NCI-H1105 treated with DMSO at 0.1 percent for 48 hours (cell line): ENCODE measurements around the gene OR2C3.
"Not testable (repeated sequence)": the region's sequence is repeated elsewhere in the genome, so short reads cannot be mapped to it uniquely, and the experiment has no call there.

Source experiments
- DNase-seq: peaks from one replicate; lab custom pipeline; 2025; lab: John Stamatoyannopoulos, UW

The OR2C3 gene

DNA sequence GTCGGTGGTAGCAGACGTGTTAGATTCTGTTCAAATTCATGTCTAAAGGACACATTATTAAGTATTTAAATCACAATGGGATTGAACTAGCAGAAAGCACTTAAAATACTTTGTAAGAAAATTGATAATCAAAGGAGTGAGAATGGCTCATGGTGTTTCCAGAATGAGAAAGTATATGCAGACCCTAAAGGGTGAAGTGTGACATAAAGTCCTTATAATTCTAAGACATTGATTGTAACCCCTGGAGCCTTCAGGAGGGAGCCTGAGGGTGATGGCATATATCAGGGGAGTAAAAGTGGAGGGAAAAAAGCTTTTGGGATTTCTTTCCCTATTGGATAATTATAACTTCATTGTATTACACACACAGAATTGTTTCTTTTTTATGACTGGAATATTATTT is at the start of gene OR2C3:
Gene OR2C3 (minus strand): TSS at position 101 of the 400 bp plus-strand sequence. CDS start 3,929 bp downstream, outside the sequence.
- DNase-seq, result no peak

DNA sequence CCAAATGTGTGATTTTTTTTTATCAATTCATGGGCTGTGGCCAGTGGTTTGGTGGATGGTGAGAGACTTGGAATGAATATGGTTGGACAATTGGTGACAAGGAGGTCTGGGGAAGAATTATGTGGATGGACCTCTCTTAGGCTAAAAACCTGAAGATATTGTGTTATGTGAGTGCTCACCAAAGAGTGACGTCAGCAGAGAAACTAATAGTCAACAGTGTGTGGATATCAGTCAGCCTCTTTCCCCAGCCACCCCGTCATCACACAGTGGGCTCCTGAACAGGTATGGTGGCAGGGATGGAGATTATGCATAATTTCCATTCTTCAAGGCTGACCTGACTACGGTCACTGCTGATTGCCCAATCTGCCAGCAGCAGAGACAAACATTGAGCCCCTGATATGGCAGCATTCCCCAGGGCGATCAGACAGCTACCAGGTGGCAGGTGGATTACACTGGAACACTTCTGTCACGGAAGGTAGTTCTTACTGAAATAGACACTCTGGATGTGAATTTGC is 42.8 kb upstream of the OR2C3 start:
- no peak for DNase-seq

DNA sequence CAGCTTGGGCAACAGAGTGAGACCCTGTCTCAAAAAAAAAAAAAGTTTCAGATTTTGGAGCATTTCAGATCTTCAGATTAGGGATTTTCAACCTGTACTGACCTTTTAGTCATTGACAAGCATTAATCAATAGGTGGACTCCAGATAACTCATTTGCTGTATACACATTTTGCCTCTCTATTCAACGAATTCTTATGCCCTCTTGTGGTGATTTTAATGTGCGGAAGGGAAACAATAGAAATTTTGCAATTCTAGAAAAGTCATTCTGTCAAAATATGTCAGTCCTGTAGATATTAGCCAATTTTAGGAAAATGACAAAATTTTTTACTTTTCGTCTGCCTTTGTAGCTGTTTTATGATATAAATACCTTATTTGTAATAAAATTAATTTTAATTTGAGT is 40.3 kb upstream of the OR2C3 start:
- DNase-seq, result no peak

DNA sequence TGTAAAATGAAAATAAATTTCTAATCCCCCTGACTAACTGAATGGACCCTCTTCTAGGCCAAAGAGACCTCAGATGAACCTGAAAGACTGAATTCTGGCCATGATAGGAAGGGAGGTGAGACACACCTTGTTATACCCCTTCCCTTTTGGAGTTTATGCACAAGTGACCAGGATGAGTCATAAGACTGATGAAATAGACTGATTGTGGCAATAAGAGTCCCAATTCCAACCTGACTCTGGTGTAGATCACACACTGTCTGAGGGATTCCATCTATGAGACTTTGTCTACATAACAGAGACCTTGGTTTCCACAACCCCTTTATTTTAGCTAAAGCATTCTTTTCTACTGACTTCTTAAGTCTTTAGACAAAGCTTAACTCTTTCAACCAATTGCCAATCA is 38.4 kb upstream of the OR2C3 start:
- DNase-seq, result no peak

DNA sequence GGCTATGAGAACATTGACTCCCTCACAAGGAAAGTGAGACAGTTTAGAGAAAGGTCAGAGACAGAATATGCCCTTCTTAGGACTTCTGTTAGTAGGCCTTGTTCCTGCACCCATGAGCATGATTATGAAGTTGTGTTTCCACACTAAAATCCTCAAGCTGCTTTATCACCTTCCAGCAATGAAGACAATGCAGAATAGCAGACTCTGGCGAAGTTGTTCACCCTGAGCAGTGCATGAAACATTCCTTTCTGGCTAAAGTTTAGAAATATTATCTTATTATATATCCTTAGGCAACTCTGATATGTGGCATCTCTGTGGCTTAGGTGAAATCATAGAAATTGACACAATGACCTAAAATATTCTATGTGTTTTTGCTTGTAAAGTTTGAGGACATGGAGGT is 38.0 kb upstream of the OR2C3 start:
- DNase-seq, result no peak

DNA sequence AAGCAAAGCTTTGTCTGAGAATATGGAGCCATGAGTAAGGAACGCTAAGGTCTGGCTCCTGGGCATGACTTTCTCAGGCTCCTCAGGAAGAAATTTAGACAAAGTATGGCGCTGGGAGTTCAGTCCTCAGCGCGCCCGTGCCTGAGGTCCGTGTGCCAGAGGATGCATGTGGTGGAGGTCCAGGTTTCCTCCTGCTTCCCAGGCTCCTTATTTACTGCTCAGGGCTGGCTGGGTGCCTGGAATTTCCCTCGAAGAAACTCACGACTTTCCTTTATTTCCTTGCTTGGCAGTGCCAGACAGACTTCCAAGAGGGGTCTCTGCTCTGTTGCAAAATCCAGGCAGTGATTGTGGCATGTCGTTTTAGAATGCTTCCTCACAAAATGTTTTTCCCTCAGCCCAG is 26.0 kb upstream of the OR2C3 start:
- DNase-seq, result no peak

DNA sequence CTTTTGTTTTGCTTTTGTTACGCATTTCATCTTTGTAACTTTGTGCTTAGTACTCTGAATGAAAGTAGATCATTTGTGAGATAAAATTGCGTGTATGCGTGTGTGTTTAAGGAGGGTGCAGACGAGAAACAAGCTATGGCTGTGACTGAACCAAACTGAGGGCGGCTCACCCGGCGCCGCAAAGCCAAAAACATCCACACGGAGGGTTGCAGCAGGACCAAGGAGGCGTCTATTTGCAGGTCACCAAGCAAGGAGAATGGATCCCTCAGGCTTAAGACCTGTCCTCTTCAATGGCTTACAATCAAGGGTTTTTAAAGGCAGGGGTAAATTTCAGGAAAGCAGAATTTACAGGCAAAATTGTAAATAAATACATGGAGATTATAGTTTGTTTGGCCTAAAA is 25.5 kb upstream of the OR2C3 start:
- DNase-seq, result no peak

DNA sequence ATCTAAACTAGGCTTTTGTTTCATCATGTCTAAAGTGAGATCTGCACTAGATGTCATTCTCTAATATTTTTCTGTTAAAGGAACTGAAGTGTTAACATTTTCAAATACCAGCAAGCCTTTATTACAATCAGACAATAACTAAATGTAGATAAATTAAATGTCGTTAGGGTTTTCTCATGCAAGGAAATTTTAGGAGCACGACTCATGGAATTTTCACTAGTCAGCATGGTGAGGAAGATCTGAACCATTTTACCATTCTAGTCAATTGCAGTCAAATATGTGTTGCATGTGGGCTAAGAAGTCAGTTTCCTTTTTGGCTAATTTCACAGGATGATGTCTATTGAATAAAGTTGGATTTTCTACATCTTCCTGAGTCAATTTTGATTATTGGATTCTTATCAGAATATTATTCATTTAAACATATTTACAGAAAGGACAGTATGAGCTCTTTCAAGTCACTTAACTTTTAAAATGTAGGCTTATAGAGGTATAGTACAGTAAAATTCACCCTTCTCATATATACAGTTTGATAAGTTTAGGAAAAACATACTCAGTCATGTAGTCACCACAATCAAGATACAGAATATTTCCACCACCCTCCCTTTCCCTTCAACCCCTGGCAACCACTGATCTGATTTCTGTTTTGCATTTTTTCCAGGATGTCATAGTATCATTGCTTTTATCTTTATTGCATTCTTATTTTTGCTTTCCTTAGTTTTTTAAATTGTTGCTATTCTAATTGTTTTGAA is 21.9 kb upstream of the OR2C3 start:
- DNase-seq, result no peak

DNA sequence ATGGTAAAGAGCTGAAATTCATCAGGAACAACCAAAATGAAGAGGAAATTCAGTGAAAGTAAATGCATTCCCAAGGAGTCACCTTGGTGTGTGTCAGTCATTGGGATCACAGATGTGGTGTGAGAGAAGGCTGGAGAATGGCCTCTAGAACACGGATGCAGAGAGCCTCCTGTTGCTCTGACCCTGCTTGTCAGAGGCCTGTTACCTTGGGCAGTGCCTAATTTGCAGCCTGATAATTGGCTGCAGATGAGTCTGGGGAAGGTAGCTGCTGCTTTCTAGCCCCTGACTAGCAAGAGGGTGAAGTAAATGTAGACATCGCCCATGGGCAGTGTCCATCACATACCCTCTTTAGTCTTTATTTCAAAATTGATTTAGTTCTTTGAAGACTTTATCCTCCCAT is 16.0 kb upstream of the OR2C3 start:
- DNase-seq, result no peak

DNA sequence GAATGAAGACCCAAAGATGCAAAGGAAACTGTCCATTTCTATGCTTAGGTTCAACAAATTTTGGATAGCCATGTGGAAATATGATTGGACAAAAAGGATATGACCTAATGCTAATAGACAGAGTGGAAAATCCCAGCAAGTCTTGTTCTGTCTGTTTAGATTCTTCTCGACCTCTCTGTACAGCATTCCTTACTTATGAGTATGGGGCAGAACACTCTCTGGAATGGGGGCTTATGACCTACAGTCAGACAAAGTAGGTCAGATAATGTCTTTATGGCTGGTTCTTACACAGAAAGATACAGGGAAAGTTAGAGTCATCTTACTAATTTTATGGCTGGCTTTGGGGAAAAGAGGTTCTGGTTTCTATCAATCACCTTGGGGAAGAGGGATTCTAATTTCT is 15.5 kb upstream of the OR2C3 start:
- no peak for DNase-seq

DNA sequence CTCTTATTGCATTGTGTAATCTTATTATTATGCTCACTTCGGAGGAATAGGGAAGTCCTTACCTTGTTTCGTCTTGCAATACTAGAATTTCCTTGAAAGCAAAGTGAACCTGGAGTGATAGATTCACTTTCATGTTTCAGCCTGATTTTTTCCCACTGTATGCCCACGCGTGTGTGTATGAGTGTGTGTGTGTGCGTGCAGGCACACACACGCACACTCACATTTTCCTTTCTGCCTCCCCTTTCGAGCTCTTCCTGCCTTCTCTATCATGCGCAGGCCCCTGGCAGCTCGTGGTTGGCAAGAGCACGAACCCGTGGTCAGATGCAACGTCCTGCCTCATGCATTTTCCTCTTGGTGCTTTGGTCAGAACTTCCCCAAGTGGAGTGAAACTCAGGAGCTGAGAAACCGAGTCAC is 12.5 kb upstream of the OR2C3 start, which contains the start of gene GCSAML:
Gene GCSAML (plus strand): TSS at position 366 of the 414 bp plus-strand sequence. CDS start 58 bp downstream, outside the sequence.
- DNase-seq, result no peak

DNA sequence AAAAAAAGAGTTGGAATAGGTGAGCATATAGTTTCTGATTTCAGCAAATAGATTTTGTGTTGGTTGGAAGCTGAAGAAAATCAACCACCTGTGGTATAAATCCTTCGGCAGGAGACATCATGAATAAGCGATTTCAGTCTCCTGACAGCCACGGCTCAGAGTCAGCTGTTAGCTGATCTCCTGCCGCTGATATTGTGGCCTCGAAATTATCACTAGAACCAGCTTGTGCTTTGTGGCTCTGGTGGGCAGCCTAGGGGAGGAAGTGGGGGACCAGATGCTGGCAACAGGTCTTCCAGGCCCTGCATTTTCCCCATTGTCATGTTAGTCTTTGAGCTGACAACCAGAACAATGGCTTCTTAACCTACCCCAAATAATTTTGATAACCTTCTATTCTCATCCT is 11.9 kb upstream of the OR2C3 start:
- DNase-seq, result no peak

DNA sequence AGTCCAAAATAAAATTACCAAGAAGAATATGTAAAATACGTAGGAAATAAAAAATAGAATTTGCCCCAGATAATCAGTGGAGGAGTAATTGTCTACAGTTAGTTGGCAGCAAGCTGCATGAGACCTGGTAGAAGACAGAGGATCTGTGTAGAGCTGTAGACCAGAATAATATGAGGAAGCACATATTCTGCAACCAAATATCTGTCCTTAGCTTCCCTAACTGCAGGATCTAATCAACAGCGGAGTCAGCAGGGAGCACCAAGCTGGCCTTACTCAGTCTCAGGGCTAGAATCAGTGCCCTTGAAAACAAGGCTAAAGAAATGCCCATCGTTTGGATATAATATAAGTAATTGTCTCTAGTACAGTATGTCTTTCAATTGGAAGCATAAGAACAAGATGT is 6.6 kb upstream of the OR2C3 start:
- no peak for DNase-seq

DNA sequence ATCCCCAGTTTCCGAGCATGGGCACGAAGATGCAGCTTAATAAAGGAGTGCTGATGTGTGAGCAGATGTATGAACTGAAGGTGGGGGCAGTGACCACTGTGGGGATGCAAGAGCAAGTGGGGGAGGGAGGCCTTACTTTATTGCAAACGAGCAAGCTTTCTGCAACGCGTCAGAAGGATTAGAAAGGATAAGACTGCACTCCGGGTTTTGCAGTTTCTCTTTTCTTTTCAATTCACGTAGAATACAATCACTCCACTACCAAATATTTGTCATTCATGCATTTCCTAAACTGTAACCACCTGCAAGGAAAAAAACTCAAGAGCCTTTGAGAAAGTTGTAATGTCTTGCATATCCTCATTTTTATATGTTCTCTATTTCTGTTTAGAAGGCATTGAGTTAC is 4.3 kb upstream of the OR2C3 start:
- DNase-seq, result no peak

DNA sequence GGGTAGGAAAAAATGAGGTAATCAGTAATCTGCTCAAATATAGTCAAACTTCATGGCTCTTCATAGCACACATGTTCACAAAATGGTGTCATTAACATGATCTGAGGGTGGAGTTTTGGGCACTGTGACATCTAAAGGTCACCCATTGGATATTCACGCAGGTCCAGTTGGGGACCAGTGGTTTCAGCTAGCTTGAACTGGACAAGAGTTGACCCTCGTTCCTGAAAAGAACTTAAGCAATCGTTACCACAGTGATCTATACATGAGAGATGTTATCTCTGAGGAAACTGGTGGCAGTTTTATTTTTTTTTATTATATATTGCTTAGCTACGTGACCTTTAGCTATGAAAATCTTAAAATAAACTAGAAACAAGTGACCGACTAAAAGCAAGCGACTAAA is 3.0 kb upstream of the OR2C3 start:
- DNase-seq, result no peak

DNA sequence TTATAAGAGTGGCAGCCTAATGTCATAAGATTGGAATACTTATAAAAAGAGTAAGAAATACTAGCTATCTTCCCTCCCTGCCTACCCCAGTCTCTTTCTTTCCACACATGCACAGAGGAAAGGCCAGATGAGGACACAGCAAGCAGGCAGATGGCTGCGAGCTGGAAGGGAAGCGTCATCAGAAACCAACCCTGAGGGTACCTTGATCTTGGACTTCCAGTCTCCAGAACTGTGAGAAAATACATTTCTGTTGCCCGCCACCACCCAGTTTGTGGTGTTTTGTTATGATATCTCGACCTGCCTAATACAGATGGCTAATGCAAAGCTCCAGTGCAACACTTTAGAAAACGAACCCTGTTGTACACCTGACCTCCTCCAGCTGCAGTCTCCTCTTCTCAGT is 2.3 kb upstream of the OR2C3 start:
- DNase-seq, result no peak

DNA sequence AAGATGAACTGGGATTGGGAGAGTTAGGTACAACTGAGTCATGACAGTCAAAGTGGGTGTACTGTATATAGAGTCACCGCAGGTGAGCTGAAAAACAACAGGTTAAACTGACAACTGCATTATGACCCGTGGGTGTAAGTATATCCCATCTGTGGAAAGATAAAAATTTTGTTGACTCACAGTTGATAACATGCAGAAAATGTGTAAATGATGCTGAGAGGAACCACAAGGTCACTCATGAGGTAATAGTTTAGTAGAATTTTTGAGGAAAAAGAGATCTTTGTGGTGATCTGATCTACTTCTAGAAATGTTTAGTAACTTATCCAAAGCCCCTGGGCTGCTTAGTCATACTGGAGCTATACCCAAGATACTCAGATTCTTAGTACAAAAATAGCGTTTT is 838 bp downstream of the OR2C3 start:
- DNase-seq, result no peak

DNA sequence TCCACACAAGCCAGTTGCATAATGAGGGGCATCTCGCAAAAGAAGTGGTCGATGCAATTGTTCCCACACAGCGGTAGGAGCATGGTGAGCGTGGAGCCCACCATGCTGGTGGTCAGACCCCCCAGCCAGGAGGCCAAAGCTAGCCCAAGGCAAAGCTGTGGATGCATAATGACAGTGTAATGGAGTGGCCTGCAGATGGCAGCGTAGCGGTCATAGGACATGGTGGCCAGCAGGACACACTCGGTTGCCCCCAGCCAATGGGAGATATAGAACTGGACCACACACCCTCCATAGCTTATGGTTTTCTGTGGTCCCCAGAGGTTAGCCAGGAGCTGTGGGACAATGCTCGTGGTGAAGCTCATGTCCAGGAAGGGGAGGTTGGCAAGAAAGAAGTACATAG is 4.3 kb downstream of the OR2C3 start:
- DNase-seq, result no peak

DNA sequence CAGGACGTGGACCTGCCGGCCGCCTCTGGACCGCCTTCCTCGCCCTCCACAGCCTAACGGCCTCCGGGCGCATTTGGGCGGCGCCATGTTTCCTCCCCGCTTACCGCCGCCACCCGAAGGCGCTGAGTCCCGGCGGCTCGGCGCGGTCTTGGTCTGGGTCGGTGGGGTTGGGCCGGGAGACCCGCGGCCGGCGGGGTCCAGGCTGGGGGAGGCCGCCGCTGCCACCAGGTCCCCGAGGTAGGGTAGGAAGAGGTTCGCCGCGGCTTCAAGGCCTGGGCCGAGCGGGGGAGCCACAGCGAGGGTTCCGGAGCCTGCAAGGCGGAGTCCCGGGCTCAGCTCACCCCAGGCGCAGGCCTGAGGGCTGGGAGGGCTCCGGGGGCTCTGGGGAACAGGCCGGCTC is 5.5 kb downstream of the OR2C3 start:
- DNase-seq, result no peak

DNA sequence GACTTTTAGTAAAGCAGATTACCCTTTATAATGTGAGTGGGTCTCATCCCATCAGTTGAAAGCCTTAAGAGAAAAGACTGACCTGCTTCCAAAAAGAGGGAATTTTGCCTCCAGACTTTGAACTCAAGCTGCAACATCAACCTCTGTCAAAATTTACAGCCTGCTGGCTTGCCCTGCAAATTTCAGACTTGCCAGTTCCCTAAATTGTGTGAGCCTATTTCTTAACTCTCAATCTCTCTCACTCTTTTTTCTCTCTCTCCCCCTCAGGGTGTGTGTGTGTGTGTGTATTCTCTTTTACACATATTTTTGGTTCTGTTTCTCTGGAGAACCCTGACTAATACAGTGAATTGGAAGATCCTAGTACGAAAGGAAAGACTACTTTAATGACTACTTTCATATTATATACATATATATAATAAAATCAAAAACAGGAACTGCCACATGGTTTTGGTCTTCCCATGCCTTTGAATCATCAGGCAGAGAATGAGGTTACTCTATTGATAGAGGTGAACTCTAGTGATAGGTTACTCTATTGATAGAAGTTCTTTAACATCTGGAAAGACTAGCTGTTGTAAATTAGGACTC is 6.4 kb downstream of the OR2C3 start:
- no peak for DNase-seq

DNA sequence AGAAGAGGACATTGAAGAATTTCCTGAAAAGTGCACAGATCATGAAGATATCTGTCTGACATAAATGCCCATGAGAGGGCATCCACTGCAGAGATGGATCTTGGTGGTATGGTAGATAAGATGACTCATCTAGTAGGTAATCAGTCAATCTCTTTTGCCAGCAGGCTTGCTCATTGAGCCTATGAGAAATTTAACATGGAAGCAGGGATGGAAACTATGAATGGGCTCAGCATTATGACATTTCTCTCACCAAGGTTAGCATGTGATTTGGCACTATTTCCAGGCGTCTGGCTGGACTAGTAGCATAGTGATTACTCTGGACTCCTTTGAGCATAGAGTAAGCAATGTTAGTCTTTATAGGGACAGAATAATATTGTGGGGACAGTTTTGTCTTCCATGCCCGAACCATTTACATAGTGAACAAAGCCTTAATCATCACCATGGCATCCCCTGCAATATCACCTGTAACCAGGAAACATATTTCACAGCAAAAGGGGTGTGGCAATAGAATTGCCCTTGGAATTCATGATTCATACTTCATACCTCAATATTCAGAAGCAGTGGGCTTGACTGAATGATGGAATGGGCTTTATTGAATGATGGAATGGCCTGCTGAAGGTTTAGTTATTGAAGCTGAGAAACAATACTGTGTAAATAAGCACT is 7.3 kb downstream of the OR2C3 start:
- DNase-seq, result no peak

DNA sequence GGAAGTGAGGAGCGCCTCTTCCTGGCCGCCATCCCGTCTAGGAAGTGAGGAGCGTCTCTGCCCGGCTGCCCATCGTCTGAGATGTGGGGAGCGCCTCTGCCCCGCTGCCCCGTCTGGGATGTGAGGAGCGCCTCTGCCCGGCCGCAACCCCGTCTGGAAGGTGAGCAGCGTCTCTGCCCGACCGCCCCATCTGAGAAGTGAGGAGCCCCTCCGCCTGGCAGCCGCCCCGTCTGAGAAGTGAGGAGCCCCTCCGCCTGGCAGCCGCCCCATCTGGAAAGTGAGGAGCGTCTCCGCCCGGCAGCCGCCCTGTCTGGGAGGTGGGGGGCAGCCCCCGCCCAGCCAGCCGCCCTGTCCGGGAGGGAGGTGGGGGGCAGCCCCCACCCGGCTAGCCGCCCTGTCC is 14.4 kb downstream of the OR2C3 start:
- not testable (repeated sequence) for DNase-seq

DNA sequence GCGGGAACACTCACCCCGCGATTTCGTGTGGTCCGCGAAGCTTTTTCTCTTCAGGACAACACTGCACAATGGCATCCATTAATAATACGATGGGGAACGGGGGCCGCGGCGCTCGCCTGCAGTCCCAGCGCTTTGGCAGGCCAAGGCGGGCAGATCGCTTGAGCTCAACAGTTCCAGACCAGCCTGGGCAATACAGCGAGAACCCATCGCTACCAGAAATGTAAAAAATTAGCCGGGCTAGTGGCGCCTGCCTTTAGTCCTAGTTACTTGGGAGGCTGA is 17.7 kb downstream of the OR2C3 start:
- no peak for DNase-seq
